ENCODE data around the gene NFIA.

NFIA gene

GRCh38 chr1:61474963-61475362 is 392.6 kb downstream of the NFIA start:
- no peak for DNase-seq

DNA sequence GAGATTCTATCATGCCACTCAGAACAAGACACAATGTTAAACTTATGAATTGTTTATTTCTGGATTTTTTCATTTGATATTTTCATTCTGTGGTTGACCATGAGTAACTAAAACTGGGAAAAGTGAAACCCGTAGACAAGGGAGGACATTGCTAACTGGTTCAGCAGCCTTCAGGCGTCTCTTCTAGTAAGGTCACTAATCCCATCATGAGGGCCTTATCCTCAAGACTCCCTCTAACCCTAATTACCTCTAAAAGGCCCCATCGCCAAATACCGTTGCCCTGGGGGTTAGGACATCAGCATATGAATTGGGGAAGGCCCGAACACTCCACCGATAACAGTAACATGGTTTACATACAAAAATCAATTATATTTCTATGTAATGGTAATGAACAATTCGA is 394.9 kb downstream of the NFIA start:
- DNase-seq: no peak

DNA sequence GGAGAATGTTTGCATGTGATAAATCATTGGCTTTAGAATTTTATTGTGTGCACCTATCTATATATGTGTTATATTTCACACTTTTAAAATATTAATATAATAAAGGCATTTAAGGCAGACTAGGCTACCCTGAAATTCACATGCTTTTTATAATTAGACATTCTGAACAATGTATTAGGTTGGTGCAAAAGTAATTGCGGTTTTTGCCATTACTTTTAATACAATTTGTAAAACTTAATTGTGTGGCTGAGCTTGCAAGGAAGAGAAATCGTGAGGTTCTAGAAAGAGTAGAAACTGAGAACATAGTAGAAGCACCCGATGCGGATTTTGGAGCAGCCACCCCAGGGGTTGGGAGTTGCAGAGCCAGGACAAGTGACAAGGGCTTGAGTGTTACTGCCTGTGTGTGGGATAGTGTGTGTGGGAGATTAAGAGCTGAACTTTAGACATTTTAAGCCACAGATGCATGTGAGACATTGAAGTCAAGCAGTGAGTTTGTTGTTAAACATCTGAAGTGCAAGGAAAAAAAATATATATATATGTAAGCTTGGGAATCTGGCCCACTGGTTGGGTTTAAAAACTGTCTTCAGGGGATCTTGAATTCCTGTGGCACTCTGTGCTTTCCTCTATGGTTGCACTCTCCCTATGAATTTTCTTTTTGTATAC is 398.0 kb downstream of the NFIA start:
- no peak for DNase-seq

- DNase-seq: no peak
Observed at GRCh38 chr1:61481315-61481715, 399.0 kb downstream of the NFIA start.

- no peak for DNase-seq
Observed at GRCh38 chr1:61482170-61482734, 399.9 kb downstream of the NFIA start.

- DNase-seq: no peak
Observed at GRCh38 chr1:61486783-61487536, 404.6 kb downstream of the NFIA start.

DNA sequence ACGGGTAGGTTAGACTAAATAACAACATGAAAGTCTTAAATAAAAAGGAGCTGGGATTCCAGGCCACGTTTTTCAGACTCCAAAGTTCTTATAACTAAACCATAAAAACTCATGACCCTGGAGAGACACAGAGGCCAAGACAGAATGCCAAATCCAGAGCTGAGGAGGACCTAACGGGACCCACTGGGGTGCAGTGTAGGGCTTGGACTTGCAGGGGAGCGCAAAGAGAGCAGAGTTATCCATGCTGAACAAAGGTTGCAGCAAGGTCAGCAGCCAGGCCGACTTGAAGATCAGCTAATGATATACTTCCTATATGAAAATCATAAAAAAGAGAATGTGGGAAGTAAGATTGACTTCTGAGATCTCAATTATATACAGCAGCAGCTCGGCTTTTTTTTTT is 405.4 kb downstream of the NFIA start:
- no peak for DNase-seq

GRCh38 chr1:61490924-61491323 is 408.6 kb downstream of the NFIA start:
- no peak for DNase-seq

DNA sequence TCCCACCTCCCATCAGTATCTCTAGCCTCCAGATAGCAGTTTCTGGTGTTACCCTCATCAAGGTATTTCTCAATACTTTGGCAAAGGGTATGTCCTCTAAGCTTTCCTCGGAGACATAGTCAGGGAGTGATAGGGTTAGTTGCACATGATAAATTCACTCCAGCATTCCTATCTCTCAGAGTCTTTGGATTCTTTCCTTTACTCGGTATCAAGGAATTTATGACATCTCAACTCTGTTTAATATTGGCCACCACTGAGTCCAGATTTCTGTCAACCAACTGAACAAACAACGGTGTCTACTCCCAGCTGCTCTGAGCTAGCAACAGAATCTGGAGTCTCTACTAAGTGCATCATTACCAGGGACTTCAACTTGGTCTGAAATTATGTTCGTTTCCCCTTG is 409.1 kb downstream of the NFIA start:
- no peak for DNase-seq

DNA sequence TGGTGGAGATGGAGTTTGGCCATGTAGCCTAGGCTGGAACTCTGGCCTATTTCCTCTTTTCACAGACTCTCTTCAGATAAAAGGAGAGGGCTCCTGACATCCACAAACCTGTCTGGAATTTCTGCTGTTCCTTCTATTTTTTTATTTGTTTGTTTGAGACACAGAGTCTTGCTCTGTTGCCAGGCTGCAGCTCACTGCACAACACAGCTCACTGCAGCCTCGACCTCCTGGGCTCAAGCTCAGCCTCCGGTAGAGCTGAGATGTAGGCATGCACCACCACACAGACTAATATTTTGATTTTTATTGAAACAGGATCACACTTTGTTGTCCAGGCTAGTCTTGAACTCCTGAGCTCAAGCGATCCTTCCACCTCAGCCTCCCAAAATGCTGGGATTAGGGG is 411.6 kb downstream of the NFIA start:
- no peak for DNase-seq

GRCh38 chr1:61496501-61496900 is 414.1 kb downstream of the NFIA start:
- DNase-seq: no peak

GRCh38 chr1:61497013-61497412 is 414.7 kb downstream of the NFIA start:
- no peak for DNase-seq

- no peak for DNase-seq
Observed at GRCh38 chr1:61498342-61498741, 416.0 kb downstream of the NFIA start.

DNA sequence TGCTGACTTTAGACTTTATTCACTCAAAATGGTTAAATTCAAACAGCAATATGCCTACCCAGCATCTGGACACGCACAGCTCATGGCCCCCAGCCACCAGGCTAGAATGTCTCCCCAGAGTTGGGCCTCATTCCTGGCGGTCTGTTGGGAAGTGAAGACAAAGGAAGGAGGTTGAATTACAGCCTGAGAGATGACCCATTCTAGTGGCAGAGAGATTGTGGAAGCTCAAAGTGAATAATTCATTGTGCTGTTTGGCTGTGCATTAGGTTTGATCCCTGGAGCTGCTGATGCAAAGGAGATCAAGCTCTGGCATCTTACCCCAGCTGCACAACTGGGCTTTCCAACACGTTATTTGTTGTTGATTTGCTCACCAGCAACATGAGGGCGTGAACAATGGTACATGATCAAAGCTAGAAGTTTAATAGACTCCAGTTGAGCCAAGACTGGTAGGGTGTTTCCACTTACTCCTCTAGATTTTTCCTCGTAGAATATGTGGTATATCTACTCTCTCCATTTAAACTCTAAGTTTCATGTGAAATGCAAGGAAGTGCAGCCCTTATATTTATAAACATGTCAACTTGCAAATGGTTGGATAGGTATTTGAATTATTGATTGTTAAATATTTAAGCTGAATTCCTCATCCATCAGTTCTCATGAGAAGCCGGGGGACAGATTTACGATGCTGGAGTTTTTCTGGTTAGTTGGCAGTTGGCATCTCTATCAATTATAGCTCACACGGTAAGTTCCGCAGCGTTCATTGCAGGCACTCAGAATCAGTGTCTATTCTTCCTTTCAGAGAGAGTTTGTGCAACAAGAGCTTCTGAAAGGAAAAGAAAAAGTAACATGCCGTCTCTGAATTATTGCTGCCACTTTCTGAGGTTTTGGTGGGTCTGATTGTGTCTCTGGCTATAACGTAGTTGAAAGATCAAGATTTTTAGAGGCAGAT is 419.9 kb downstream of the NFIA start:
- DNase-seq: no peak

DNA sequence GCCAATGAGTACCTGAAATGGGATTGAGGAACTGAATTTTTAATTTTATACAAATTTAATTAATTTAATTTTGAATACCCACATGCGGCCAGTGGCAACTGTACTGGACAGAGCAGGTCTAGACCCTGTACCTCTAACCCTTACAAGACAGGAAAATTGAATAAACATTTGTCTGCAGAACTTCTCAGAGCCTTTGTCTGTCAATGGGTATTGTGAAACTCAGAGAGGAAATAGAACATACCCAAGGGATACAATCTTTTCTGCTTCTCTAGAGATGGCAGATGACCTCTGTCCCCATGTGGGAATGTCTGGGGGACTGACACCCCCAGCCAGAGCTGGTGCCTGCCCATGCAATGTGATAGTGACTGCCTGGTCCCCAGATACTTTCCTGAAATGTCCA is 421.9 kb downstream of the NFIA start:
- no peak for DNase-seq

DNA sequence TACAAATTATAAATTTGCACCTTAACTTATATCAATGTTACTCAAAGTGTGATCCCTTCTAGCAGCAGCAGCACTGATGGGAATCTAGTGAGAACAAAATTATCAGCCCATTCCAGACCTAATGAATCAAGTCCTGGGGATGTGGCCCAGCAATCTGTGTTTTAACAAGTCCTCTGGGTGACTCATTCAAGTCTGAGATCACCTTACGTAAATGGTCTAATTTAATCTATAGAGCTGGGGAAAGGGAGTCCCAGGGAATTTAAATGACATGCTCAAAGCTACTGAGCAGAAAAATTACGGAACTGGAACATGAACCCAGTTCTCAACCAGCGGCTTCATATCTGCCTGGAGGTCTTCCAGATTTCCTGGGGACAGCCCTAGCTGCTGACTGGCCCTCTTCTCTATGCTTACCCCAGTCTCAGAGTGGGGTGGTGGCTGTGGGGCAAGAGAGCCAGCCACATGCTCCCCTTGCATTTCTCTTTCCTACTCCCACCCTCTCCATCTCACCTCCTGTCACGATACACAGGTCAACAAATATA is 422.6 kb downstream of the NFIA start:
- no peak for DNase-seq

- DNase-seq: no peak
Observed at GRCh38 chr1:61506236-61506635, 423.9 kb downstream of the NFIA start.

- no peak for DNase-seq
Observed at GRCh38 chr1:61506944-61507500, 424.7 kb downstream of the NFIA start.
